ENCODE results near the gene STPG1.

GRCh38 chr1:24454673-24455072, 41.1 kb upstream of the STPG1 start:
- TF ChIP-seq ZBTB33 (CRISPR knock-in tag; IDR thresholded peaks at IDR 0.05) (no peak), KLF13 (CRISPR knock-in tag; IDR thresholded peaks at IDR 0.05) (no peak), POLR2AphosphoS5 (IDR thresholded peaks at IDR 0.05; ENCODE audit: low read depth, low read length) (no peak), CTCF (CRISPR knock-in tag; IDR thresholded peaks at IDR 0.05) (no peak), YY1 (IDR thresholded peaks at IDR 0.05; ENCODE audit: insufficient read depth, insufficient replicate concordance, low read depth, low read length) (no peak), HMG20B (CRISPR knock-in tag; conservative IDR thresholded peaks at IDR 0.05) (no peak), PHB2 (IDR thresholded peaks at IDR 0.05; ENCODE audit: partially characterized antibody) (no peak), TFAP4 (IDR thresholded peaks at IDR 0.05; ENCODE audit: borderline replicate concordance, low read depth) (no peak), CBFB (CRISPR knock-in tag; IDR thresholded peaks at IDR 0.05) (no peak), ZNF615 (CRISPR knock-in tag; IDR thresholded peaks at IDR 0.05; ENCODE audit: borderline replicate concordance) (no peak), REST (IDR thresholded peaks at IDR 0.05; ENCODE audit: borderline replicate concordance in 1 of 2, low read depth in 1 of 2, low read length in 2 of 2) (no peak), TBX3 (IDR thresholded peaks at IDR 0.05; ENCODE audit: borderline replicate concordance) (no peak)

Measured in HepG2 (cell line).